Activated T-cell treated with anti-CD3 and anti-CD28 coated beads for 24 hours (primary cell): ENCODE results near the gene CADM1.
"Not testable (repeated sequence)": the region's sequence is repeated elsewhere in the genome, so short reads cannot be mapped to it uniquely, and the experiment has no call there.

ENCODE experiments used
- DNase-seq: peaks from one replicate; pipeline ENCODE4 v3.0.0-alpha.2; 2020; ENCODE audit warnings: low read depth

The CADM1 gene

DNA sequence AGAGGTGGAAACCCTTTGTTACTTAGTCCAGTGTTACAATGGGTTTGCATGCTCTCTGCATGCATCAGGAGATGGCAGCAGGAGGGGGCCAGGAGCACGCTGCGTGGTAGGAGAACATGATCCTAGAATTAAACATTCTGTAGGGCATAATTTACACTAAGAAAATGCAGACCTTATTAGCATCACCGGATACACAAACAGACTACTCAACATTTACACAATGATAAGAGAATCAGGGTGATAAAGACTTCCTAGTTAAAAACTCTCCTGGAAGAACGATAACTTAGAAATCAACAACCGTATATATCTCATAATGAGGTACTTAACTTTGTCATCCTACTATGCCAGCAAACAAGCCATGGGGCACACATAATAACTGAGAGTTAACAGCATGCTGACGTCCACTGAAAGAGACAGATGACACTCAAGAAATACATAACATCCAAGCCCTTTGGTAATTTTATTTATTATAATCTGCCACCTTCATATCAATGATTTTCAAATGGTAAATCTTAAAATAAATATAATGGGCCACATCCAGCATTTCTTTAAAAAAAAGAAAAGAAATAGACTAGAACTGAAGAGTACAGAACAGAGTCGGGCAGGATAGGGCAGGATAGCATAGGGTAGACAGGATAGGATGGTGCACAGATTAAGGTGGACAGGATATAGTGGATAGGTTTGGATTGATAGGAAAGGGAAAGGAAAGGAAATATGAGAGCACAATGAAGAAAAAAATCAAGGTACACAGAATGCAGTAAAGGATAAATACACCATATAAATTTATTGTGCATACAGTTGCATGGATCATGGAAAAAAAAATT, 27.5 kb downstream of the CADM1 start:
- no peak for DNase-seq

DNA sequence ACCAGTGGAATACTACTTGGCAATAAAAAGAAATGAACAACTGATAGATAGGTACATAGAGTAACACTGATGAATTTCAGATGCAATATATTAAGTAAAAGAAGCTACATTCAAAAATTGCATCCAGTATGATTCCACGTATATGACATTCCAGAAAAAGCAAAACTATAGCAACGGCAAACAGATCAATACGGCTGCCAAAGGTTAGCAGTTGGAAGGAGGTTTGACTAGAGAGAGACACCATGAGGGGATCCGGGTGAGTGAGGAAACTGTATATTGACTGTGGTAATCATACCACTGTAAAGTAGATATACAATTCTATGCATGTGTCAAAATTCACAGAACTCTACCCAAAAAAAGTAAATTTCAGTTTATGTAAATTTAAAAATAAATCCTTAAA, 28.7 kb downstream of the CADM1 start:
- DNase-seq: no peak

DNA sequence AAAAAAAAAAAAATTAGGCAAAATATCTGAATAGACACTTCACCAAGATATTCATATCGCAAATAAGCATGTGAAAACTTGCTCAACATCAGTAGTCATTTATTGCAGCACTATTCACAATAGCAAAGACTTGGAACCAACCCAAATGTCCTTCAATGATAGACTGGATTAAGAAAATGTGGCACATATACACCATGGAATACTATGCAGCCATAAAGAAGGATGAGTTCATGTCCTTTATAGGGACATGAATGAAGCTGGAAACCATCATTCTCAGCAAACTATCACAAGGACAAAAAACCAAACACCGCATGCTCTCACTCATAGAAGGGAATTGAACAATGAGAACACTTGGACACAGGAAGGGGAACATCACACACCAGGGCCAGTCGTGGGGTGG, 29.9 kb downstream of the CADM1 start:
- not testable (repeated sequence) for DNase-seq

DNA sequence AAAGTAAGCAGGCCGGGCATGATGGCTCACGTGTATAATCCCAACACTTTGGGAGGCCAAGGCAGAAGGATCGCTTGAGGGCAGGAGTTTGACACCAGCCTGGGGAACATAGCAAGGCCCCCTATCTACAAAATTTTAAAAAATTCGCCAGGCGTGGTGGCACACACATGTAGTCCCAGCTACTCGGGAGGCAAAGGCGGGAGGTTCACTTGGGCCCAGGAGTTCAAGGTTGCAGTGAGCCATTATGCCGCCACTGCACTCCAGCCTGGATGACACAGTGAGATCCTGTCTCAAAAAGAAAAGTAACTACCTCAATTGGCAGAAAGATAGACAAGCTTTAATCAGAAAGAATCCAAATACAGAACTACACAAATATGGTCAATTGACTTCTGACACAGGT, 31.0 kb downstream of the CADM1 start:
- no peak for DNase-seq

DNA sequence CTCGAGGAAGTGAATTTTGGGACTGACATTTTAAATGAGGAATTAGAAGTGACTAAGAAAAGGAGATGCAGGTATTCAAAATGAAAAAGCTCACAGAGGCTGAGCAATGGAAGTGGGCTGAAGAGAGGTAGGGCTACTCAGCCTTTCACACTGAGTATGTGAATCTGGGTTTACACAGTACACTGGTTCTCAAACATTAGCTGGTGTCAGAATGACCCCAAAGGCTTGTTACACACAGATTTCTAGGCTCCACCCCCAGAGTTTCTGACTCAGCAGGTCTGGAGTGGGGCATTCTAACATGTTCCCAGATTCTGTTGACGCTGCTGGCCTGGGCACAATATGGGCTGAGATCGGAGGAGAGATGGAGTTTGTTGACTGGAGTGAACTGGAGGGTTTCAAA, 32.8 kb downstream of the CADM1 start:
- DNase-seq: no peak

DNA sequence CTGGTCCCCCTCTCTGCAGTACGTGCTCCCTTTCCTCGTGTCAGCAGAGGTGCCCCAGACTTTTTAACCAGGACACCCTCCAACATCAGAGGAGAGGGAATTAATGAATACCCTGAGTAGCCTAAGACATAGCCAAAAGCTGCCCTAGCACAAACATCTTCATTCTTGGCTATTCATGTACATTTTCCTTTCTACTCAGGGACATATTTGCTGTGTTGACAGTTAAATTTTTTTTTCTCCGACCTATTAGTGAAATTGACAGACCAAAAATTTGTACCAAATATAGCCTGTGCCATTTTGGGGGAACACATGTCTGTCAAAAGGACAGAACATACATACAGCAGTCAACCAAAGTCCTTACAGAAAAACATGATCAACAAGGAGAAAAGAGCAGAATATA, 33.3 kb downstream of the CADM1 start:
- no peak for DNase-seq

DNA sequence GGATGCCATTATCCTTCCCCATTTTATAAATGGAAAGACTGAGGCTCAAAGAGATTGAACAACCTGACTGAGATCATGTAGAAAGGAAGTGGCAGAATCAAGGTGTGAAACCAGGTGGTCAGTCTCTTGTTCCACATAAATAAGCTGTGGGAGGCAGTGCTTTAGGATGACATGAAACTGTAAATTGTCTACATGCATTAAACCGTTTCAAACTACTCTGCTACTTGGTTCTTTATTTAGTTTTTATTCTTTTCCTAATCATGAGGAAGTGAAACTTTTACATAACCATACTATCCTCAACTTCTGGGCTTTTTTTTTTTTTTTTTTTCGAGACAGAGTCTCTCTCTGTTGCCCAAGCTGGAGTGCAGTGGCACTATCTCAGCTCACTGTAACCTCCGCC, 34.9 kb downstream of the CADM1 start:
- no peak for DNase-seq

DNA sequence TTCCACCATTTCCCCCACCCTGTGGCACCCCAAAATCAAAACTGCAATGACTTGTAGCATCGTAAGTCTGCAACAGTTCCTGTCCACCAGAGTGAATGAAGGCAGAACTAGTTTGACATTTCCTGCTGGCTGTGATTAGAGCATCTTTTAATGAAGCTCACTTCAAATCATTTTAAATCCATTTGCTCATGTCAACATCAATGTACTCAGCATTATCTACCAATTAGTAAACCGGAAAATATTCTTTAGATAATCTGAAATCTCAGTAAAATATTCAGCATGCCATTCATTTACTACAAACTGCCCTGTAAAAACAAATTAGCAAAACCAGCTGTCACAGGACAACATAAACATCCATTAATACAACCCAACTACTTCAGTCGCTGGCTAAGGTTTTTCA, 38.1 kb downstream of the CADM1 start:
- no peak for DNase-seq

DNA sequence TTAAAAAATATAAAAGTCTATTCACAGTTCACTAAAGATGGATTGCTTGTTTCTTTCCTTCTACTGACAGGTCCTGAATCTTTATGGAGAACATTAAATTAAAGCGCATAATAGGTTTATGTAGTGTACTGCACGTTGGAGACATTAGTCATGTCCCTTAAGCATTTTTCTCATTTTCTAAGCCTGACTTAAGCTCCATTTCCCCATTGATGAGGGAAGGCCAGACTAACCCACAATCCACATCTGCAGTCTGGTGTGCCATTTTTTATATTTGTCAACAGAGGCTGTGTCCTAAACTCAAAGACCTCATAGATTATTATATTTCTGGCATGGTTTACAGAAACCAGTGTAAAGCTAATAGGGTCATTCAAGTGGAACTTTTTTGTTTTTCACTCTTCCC, 39.9 kb downstream of the CADM1 start:
- DNase-seq: no peak

DNA sequence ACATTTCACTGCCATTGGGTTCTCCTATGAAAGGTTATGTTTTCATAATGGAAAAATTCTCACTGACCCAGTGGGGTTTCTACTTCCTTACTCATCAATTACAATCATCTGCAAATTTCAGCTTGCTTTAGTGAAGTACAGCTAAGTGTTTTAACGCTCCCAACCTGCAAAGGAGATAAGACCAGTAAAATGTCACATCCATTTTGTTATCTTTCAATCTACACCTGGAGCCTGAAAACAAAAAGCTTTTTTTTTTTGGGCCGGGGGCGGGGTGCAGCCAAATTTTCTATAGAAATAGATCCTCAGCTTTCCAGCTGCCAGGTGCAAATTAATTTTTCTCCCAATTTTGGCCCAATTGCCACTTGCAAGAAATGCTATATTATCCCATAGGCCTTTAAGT, 40.6 kb downstream of the CADM1 start:
- no peak for DNase-seq

DNA sequence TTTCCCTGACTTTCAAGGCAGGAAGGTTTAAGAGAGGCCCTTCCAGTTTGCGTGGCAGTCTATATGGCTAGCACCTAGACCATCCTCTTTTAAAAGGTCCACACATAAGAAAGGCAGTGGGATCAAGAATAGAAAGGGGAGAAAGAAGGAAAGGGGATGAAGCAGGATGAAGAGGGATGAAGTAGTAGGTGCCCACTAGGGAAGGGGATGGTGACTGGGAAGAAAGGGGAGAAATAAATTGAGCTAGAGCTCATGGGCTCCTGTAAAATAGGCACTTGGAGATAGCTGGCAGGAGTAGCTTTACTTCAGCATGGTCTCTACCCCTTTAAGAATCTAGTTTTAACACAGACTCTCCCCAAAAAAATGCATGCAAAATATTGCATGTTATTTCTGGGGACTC, 41.5 kb downstream of the CADM1 start:
- DNase-seq: no peak

DNA sequence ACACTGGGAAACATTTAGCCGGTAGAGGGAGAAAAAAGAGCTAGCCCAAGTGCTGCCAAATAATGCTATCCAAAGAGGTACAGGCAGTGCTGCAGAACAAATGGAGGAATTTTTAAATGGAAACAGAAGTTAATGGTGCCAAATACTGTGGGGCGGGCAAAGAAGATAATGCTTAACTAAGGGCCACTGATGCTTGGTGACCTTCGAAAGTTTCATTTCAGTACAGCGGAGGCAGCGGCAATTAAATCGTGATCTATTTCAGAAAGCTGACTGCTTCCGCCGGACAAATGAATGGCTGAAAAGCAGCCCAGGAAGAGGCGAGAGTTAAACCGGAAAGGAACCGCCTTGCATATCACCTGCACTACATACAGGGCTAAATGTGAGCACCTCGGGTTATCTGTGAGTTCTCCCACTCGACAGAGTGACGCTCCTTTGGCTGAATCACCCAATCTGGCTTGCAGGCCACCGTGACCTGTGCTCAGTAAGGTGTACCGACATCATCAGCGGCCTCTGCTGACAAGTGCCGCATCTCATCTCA, 42.1 kb downstream of the CADM1 start:
- no peak for DNase-seq

DNA sequence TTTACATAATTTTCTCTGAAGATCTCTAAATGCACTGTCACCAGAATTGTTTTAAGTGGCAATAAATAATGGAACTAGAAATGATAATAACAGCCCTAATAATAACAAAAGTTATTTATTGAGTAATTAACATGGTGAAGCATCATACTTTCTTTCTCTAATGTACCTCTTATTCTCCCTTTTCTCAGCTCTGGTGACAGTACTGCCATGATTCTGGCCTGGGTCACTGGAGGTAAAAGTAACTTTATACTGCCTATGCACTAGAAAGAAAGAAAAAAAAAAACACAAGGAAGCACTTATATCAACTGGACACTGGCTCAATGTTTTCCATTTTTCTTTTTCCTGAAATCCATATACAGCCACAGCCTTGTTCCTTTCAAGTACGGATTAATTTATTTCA, 43.7 kb downstream of the CADM1 start:
- no peak for DNase-seq

DNA sequence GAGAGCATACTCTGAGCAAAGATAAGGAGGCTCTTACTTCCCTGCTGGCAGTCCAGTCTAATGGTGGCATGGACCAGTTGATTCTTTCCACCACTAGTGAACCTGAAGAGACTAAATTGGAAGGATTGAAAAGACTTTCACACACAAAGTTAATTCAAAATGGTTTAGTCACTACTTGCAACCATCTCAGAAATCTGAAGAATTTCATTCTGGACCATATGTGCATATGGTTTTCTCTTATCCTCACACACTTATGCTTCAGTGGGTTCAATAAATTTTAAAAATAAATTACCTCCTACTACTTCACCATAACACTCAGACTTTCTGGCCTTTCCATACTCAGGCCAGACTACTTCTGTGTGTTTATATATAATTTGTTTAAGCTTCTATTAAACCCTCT, 44.7 kb downstream of the CADM1 start:
- no peak for DNase-seq

DNA sequence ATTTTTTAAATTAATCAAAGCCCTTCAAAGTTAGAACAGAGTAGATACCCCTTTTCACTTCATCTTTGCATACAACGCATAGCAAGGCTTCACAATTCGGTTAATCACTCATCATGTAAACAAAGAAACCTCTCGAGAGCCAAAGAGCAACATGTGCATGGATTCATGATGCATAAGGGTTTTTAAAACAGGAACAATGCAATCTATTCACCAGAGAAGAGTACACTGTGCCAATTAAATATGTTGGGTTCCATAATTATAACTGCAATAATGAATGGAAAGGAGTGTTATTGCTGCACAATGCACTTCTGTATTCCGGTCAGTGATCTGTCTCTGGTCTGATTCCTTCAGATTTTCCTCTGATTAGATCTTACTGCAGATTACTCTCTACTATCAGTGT, 45.3 kb downstream of the CADM1 start:
- DNase-seq: no peak

DNA sequence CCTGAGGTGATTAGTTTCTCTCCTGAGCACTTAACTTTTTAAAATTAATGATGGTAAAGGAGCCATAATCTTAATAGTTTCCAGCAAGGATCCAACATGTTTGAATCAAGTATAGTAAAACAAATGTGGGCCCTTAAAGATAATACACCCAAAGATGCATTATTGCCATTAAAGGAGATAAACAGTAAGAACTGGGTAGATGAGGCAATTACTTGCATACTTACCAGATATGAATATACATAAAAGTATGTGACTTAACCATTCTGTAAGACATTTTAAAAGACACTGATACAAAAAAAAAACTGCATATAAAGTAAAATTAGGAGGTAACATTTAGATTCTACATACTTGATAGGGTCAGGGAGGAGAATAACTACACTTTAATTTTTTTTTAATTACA, 48.2 kb downstream of the CADM1 start:
- no peak for DNase-seq

DNA sequence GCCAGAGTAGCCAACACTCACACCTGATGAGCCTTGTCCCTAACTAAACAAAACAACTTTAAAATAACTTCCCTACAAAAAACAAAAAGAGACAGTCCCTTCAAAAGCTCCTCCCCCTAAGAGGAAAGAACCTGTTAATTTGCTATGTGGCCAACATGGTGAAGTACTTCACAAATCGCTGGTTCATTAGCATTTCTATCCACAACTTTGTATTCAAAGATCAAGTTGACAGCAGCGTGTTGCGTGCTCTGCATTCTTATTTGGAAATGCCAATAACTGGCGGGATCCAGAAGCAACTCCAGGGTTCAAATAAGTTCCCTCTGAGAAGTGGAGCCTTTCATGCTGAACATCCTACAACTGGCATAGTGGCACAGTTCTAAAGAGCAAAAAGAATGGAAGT, 48.6 kb downstream of the CADM1 start:
- DNase-seq: no peak

DNA sequence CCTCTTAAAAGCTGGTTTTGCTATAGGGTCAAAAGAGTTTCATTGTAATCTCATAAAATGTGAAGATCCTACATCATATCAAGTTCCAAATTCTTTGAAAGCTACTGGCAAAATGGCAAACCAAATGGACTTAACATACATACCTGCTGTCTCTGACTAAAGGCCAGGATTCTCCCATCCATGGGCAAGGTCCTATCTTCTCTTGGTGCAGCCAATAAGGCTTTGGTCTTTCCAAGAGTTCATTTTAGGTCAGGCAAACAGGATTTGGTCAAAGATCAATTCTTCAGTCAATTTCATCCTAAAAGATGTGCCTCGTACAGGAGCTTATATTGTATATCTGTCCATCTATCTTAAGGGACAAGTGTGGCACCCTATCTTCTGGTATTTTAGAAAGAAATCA, 49.7 kb downstream of the CADM1 start:
- DNase-seq: no peak

DNA sequence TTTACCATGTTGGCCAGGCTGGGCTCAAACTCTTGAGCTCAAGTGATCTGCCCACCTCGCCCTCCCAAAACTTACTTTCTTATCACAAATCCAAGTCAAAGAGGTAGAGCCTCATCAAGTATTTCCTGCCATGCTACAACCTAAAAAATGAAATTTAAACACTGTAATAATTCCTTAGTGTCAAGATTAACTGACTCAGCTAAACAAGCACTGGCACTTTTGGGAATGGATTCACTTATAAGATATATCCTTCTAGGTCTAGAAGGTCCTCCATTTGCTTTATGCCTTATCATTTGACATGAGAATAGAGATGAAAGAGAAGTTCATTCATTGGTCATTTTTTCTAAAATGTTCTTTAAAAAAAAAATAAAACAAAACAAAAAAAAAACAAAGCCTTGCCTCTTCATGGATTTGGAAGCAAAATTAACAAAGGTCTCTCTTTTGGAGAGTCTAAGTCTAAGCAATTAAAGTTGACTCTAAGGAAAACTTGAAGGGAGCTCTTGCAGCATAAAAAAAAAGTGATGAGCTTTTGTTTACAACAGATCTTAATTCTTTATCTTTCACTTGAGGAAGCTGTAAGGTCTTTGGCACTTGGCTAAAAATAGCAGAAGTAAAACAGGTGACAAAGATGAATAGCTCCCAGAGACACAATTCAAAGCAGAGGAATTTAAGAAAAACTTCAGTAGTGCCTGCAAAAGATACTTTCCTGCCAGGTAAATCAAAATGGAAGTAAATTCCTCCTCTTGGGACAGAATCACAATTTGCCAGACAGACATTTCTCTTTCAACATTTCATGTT, 50.3 kb downstream of the CADM1 start:
- no peak for DNase-seq

DNA sequence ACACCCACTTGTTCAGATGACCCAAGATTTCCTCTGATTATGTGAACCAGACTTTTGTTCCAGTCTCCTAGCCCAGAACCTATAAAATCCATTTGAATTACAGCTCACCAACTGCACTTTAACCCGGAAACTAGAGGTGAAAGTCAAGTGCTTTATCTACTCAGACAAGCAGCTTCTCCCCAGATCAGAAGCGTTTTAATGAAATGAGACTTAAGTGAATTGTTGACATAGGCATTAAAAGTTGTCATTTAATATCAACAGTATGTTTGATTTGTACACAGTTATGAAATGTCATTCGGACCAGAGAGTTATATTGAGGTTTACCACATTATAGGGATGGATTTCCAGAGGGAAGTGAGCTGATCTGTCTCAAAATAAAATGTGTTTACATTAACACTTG, 52.0 kb downstream of the CADM1 start:
- no peak for DNase-seq

DNA sequence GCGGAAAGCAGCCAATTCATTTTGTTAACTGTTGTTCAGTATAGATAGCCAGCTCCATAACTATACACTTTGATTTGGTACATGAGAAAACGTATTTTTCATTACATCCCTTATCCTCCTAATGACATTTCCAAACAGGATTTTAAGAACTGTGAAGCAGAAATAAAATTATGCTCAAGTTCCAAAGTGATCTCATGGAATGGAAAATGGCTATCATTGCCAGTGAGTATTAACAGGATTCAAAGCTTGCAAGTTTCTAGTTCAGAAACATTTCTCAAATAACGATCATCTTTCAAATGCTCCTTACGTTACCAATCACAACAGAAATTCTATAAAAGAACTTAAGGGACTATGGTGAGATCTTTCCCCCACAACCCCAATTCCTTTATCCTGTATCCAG, 53.7 kb downstream of the CADM1 start:
- DNase-seq: no peak

DNA sequence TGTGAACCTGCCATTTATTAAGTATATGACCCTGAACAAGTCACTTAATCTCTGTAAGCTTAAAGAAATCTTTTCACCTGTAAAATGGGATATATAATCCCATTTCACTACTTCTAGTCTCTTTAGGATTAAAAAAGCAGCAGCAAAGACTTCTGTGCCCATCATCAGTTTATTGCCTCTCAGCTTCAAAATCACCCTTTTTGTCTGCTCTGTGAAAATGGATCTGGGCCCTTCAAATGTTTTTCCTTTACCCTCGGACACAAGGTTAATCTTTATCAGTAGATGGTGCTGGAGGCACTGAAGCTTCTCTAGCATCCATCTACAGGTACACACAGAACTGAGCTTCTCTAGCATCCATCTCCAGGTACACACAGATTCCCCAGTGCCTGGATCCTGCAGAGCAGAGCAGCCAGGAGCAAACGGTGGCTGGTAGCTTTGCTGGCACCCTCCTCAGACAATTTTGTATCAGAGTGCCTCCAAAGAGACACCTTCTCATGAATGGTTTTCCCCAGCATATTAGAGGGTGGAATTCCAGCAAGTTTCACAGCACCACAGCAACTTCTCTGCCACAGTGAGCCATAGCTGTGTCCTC, 56.8 kb downstream of the CADM1 start:
- DNase-seq: no peak

DNA sequence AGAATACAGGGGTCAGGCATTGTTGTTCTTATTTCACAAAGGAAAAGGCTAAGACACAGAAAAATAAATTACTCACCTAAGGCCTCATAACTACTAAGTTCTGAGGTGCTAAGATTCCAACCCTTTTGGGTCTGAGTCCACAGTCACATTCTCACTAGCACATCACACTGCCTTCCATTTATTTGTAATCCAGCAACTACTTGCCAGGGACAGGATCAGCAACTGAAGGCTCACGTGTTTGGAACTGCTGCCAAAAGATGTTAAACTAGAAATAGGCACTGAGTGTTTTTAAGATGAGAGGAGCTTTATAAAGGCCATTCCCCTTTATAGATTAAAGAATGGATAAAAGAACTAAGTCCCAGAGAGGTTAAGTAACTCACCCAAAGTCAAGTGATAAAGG, 58.0 kb downstream of the CADM1 start:
- no peak for DNase-seq
